ENCODE measurements around the gene TMEM121B. TPM values are rescaled to one million over a fixed set of nuclear protein-coding genes. Genes with fewer than 3 reads are reported as not detected.
A peak's percentile ranks its signal among the peaks of the same experiment; 100 is the strongest.

The TMEM121B gene
- total RNA-seq, 1 donor from 2014 or later: 0.16 TPM

GRCh38 chr22:17102297-17102667 lies 18.9 kb downstream of the TMEM121B start:
- H3K4me3 Mint-ChIP-seq: no peak overlapping the region
- H3K27me3 Mint-ChIP-seq: no peaks in the 10 kb centered on the region
- intact Hi-C loops (cut with micrococcal nuclease): no loop called here
- no peak overlapping the region for H3K27ac Mint-ChIP-seq
- H3K4me1 Mint-ChIP-seq: peaks cover 79% of the 10 kb centered on the region
- H3K9me3 Mint-ChIP-seq: no peaks in the 10 kb centered on the region
- H3K36me3 Mint-ChIP-seq (ENCODE audit: low read depth): peaks cover 81% of the 10 kb centered on the region
- no peak for DNase-seq

GRCh38 chr22:17101475-17102296 lies 19.5 kb downstream of the TMEM121B start:
- peaks cover 81% of the 10 kb centered on the region for H3K36me3 Mint-ChIP-seq (ENCODE audit: low read depth)
- no peak overlapping the region for H3K27ac Mint-ChIP-seq
- no peak for DNase-seq
- intact Hi-C loops (cut with micrococcal nuclease): no loop called here
- peaks cover 78% of the 10 kb centered on the region for H3K4me1 Mint-ChIP-seq
- no peak overlapping the region for H3K4me3 Mint-ChIP-seq
- H3K9me3 Mint-ChIP-seq: no peaks in the 10 kb centered on the region
- no peaks in the 10 kb centered on the region for H3K27me3 Mint-ChIP-seq

DNA sequence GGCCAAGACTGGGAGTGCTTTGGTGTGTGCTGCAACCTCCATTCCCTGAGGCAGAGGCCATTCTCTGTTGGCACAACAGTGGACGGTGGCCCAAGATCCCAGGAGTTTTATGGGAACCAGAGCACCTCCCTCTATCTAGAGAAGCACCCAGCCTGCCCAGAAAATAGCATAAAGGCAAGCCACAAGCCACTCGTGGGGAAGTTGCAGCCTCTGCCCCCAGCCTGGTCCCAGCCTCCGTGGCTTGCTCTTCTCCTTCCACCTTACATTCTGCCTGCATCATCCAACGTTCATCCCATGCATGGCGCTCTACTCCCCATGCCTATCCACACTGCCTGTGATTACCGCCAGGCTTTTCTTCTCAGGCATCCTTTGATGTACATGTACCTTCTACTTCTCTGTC lies 20.5 kb downstream of the TMEM121B start:
- intact Hi-C loops (cut with micrococcal nuclease): no loop called here

DNA sequence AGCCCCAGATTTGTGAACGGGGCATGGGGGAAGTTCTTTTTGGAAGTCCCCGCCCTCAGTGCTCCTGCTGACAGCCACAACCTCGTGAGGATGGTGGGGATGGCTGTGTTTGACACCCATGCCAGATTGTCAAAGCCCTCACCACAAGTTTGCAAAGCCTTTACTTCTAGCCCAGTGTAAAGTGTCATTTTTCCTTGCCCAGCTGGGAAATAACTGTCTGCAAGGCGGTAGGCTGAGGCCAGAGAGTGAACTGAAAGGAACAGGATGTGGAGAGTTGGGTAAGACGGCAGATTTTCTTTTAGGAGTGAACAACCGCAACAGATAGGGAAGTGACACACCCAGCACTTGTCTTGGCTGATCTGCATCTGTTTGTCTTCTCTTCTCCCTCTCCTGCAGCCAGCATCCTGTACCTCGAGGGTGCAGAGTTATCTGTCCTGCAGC lies 22.8 kb downstream of the TMEM121B start:
- H3K27me3 Mint-ChIP-seq: no peaks in the 10 kb centered on the region
- peak overlapping the region; percentile 63 for H3K4me3 Mint-ChIP-seq
- intact Hi-C loops (cut with micrococcal nuclease): loop anchor here (1.0 to 10.0 kb wide), 2 partner anchors 11 to 536 kb away; partner anchors contain the start of gene BCL2L13
- H3K4me1 Mint-ChIP-seq: peaks cover 76% of the 10 kb centered on the region
- no peaks in the 10 kb centered on the region for H3K9me3 Mint-ChIP-seq
- peaks cover 70% of the 10 kb centered on the region for H3K36me3 Mint-ChIP-seq (ENCODE audit: low read depth)
- H3K27ac Mint-ChIP-seq: peak overlapping the region; percentile 50
- peak; percentile 86 for DNase-seq

More for the DNA sequence above, 20.5 kb downstream of the TMEM121B start:
- H3K4me1 Mint-ChIP-seq: peaks cover 75% of the 10 kb centered on the region
- H3K36me3 Mint-ChIP-seq (ENCODE audit: low read depth): peaks cover 73% of the 10 kb centered on the region
- H3K9me3 Mint-ChIP-seq: no peaks in the 10 kb centered on the region
- no peak overlapping the region for H3K27ac Mint-ChIP-seq
- no peak overlapping the region for H3K4me3 Mint-ChIP-seq
- H3K27me3 Mint-ChIP-seq: no peaks in the 10 kb centered on the region
- DNase-seq: no peak

DNA sequence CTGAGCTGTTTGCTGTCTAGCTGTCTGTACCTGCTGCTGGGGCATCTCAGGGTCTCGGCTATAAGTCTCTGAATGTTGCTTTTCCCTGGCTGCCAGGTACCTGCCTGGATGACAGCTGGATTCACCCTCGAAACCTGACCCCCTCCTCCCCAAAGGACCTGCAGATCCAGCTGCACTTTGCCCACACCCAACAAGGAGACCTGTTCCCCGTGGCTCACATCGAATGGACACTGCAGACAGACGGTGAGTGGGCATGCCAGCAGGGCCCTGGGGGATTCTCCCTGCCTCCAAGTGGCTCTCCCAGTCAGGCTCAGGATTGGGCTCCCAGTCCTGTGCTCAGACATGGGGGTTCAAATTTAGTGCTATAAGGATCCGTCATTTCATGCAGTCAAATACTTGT lies 23.5 kb downstream of the TMEM121B start:
- Mint-ChIP-seq H3K4me3 (peak overlapping the region; percentile 63), H3K27ac (no peak overlapping the region), H3K4me1 (peaks cover 79% of the 10 kb centered on the region), H3K27me3 (no peaks in the 10 kb centered on the region), H3K9me3 (no peaks in the 10 kb centered on the region), H3K36me3 (ENCODE audit: low read depth) (peaks cover 69% of the 10 kb centered on the region)
- no peak for DNase-seq
- intact Hi-C loops (cut with micrococcal nuclease): loop anchor here (1.0 to 10.0 kb wide), 2 partner anchors 10 to 537 kb away; partner anchors contain the start of gene BCL2L13

GRCh38 chr22:17097062-17097461 lies 24.1 kb downstream of the TMEM121B start:
- no peaks in the 10 kb centered on the region for H3K9me3 Mint-ChIP-seq
- peaks cover 81% of the 10 kb centered on the region for H3K4me1 Mint-ChIP-seq
- H3K36me3 Mint-ChIP-seq (ENCODE audit: low read depth): peaks cover 70% of the 10 kb centered on the region
- H3K4me3 Mint-ChIP-seq: no peak overlapping the region
- DNase-seq: no peak
- H3K27me3 Mint-ChIP-seq: no peaks in the 10 kb centered on the region
- no peak overlapping the region for H3K27ac Mint-ChIP-seq
- intact Hi-C loops (cut with micrococcal nuclease): loop anchor here (10.0 kb wide), 1 partner anchor 538 kb away; the partner anchor contains the start of gene BCL2L13

DNA sequence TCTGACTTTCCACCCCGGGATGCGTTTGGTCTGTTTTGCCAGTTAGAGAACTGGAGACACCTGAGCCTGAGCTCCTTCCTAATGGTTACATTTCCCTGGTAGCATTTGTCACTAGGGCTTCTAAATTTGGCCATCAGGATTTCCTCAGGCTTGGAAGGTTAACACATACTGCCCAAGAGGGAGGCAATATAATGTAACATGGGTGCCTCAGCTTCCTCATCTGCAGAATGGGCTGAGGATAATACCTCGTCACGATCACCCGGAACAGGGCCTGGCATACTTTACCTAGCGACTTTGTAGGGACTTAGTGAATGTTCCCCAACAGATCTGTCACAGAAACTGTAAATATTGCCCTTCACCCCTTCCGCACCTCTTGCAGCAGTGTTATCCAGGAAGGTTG lies 25.1 kb downstream of the TMEM121B start:
- Mint-ChIP-seq H3K36me3 (ENCODE audit: low read depth) (peaks cover 60% of the 10 kb centered on the region), H3K4me1 (peaks cover 79% of the 10 kb centered on the region), H3K27me3 (no peaks in the 10 kb centered on the region), H3K27ac (no peak overlapping the region), H3K9me3 (no peaks in the 10 kb centered on the region), H3K4me3 (no peak overlapping the region)
- no peak for DNase-seq
- intact Hi-C loops (cut with micrococcal nuclease): loop anchor here (10.0 kb wide), 1 partner anchor 539 kb away; the partner anchor contains the start of gene BCL2L13

GRCh38 chr22:17095538-17095937 lies 25.6 kb downstream of the TMEM121B start:
- intact Hi-C loops (cut with micrococcal nuclease): loop anchor here (10.0 kb wide), 1 partner anchor 539 kb away; the partner anchor contains the start of gene BCL2L13
- DNase-seq: no peak
- Mint-ChIP-seq H3K36me3 (ENCODE audit: low read depth) (peaks cover 59% of the 10 kb centered on the region), H3K27ac (no peak overlapping the region), H3K9me3 (no peaks in the 10 kb centered on the region), H3K4me3 (no peak overlapping the region), H3K27me3 (no peaks in the 10 kb centered on the region), H3K4me1 (peaks cover 80% of the 10 kb centered on the region)

- Mint-ChIP-seq H3K4me3 (no peak overlapping the region), H3K27ac (no peak overlapping the region), H3K4me1 (peaks cover 71% of the 10 kb centered on the region), H3K9me3 (no peaks in the 10 kb centered on the region), H3K36me3 (ENCODE audit: low read depth) (peaks cover 39% of the 10 kb centered on the region), H3K27me3 (no peaks in the 10 kb centered on the region)
- intact Hi-C loops (cut with micrococcal nuclease): loop anchor here (10.0 kb wide), 1 partner anchor 542 kb away; the partner anchor contains the start of gene BCL2L13
- DNase-seq: no peak
Observed at GRCh38 chr22:17093081-17093480, 28.1 kb downstream of the TMEM121B start.

GRCh38 chr22:17091851-17092250 lies 29.3 kb downstream of the TMEM121B start:
- H3K27ac Mint-ChIP-seq: no peak overlapping the region
- H3K27me3 Mint-ChIP-seq: no peaks in the 10 kb centered on the region
- peaks cover 29% of the 10 kb centered on the region for H3K36me3 Mint-ChIP-seq (ENCODE audit: low read depth)
- intact Hi-C loops (cut with micrococcal nuclease): loop anchor here (10.0 kb wide), 1 partner anchor 543 kb away; the partner anchor contains the start of gene BCL2L13
- DNase-seq: no peak
- no peaks in the 10 kb centered on the region for H3K9me3 Mint-ChIP-seq
- H3K4me1 Mint-ChIP-seq: peaks cover 71% of the 10 kb centered on the region
- no peak overlapping the region for H3K4me3 Mint-ChIP-seq

- no peaks in the 10 kb centered on the region for H3K9me3 Mint-ChIP-seq
- intact Hi-C loops (cut with micrococcal nuclease): loop anchor here (10.0 kb wide), 1 partner anchor 544 kb away; the partner anchor contains the start of gene BCL2L13
- no peak overlapping the region for H3K4me3 Mint-ChIP-seq
- H3K27ac Mint-ChIP-seq: no peak overlapping the region
- DNase-seq: no peak
- H3K36me3 Mint-ChIP-seq (ENCODE audit: low read depth): peaks cover 33% of the 10 kb centered on the region
- no peaks in the 10 kb centered on the region for H3K27me3 Mint-ChIP-seq
- H3K4me1 Mint-ChIP-seq: peaks cover 72% of the 10 kb centered on the region
Observed at GRCh38 chr22:17090550-17090949, 30.6 kb downstream of the TMEM121B start.

GRCh38 chr22:17087498-17088131 lies 33.5 kb downstream of the TMEM121B start:
- peaks cover 3% of the 10 kb centered on the region for H3K27me3 Mint-ChIP-seq
- H3K9me3 Mint-ChIP-seq: no peaks in the 10 kb centered on the region
- H3K27ac Mint-ChIP-seq: peak overlapping the region; percentile 78
- peaks cover 63% of the 10 kb centered on the region for H3K4me1 Mint-ChIP-seq
- H3K36me3 Mint-ChIP-seq (ENCODE audit: low read depth): peaks cover 17% of the 10 kb centered on the region
- H3K4me3 Mint-ChIP-seq: peak overlapping the region; percentile 90
- intact Hi-C loops (cut with micrococcal nuclease): loop anchor here (1.0 to 5.0 kb wide), 6 partner anchors 11 to 680 kb away; partner anchors contain the start of gene ADA2
- DNase-seq: peak; percentile 90

- H3K27me3 Mint-ChIP-seq: peaks cover 3% of the 10 kb centered on the region
- DNase-seq: peak; percentile 68
- H3K4me3 Mint-ChIP-seq: peak overlapping the region; percentile 90
- peaks cover 56% of the 10 kb centered on the region for H3K4me1 Mint-ChIP-seq
- H3K27ac Mint-ChIP-seq: peak overlapping the region; percentile 88
- intact Hi-C loops (cut with micrococcal nuclease): loop anchor here (1.0 to 5.0 kb wide), 6 partner anchors 11 to 680 kb away; partner anchors contain the start of gene ADA2
- H3K9me3 Mint-ChIP-seq: no peaks in the 10 kb centered on the region
- H3K36me3 Mint-ChIP-seq (ENCODE audit: low read depth): peaks cover 12% of the 10 kb centered on the region
Observed at GRCh38 chr22:17086788-17087497, 34.2 kb downstream of the TMEM121B start.
